Lower leg skin (tissue), 4 donors: Measurements from ENCODE around the gene HMGCS1. TPM values are rescaled to one million over a fixed set of nuclear protein-coding genes. Genes with fewer than 3 reads are reported as not detected.
A peak's percentile ranks its signal among the peaks of the same experiment; 100 is the strongest.
"Not testable (repeated sequence)": the region's sequence is repeated elsewhere in the genome, so short reads cannot be mapped to it uniquely, and the experiment has no call there.

Source experiments
- DNase-seq, 2 donors: peaks; one replicate each; pipeline ENCODE4 v3.0.0-alpha.2; 2019; ENCODE audit warnings: low spot score in 2 of 2
- H3K4me3 ChIP-seq: fragments of 200-600 bp; sonication (generic); 2 replicates; pipeline ENCODE4 v1.5.1; 2017; ENCODE audit warnings: mild to moderate bottlenecking, low read depth; ENCODE audit not compliant: poor library complexity, severe bottlenecking
- POLR2A ChIP-seq, 2 donors: fragments of 450-650 bp; IDR thresholded peaks; one replicate each; pipeline ENCODE4 v1.6.1; 2016 to 2017; ENCODE audit warnings: antibody characterized with exemption in 2 of 2, mild to moderate bottlenecking in 1 of 2, moderate library complexity in 1 of 2
- WGBS, 2 donors: methylation state at CpG; one replicate each; pipeline ENCODE4 v1.1.5; 2018; 5-methylcytosine and 5-hydroxymethylcytosine counted together
- intact Hi-C: fragments of 100-400 bp; cut with DNase I; formaldehyde crosslinking; loops from one replicate; pipeline ENCODE4 v1.15.0; 2023; ENCODE audit warnings: low total_unique reads
- total RNA-seq, 4 donors: library from RNA; depleted of rRNA; stranded (reverse); fragments of >200 nt; gene quantifications; one replicate each; pipeline ENCODE4 v1.1.0, GENCODE V29; 2016
- TF ChIP-seq, protein P1 (sequence below), 3 donors: fragments of 450-650 bp; IDR thresholded peaks; one replicate each; pipeline ENCODE4 v1.5.1; 2016; ENCODE audit warnings: antibody characterized with exemption in 3 of 3, mild to moderate bottlenecking in 3 of 3, moderate library complexity in 2 of 3

HMGCS1 gene
- total RNA-seq, 4 donors from 2014 or later: 70.4 to 106 (median 97.4) TPM

DNA sequence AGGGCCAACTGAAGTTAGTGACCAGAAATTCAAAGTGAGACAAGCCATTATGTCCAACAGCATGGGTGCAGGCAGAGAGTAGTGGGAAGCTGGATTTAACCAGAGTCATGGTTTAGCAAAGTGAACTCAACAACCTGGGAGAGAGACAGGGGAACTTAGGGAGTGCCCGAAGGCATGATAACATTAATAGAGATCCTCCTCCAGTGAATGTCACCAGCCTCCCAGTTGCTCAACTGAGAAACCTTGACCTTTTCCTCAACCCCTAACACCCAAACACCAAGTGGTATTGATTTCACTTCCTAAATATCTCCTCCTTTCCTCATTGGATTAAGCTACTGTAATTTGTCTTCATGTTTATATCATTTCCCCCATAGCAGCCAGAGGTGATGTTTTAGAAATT, 42.6 kb downstream of the HMGCS1 start:
- DNase-seq: no peak
- TF ChIP-seq, protein P1, sequence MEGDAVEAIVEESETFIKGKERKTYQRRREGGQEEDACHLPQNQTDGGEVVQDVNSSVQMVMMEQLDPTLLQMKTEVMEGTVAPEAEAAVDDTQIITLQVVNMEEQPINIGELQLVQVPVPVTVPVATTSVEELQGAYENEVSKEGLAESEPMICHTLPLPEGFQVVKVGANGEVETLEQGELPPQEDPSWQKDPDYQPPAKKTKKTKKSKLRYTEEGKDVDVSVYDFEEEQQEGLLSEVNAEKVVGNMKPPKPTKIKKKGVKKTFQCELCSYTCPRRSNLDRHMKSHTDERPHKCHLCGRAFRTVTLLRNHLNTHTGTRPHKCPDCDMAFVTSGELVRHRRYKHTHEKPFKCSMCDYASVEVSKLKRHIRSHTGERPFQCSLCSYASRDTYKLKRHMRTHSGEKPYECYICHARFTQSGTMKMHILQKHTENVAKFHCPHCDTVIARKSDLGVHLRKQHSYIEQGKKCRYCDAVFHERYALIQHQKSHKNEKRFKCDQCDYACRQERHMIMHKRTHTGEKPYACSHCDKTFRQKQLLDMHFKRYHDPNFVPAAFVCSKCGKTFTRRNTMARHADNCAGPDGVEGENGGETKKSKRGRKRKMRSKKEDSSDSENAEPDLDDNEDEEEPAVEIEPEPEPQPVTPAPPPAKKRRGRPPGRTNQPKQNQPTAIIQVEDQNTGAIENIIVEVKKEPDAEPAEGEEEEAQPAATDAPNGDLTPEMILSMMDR (IDR thresholded peaks at IDR 0.05): no peak
- no peak for TF ChIP-seq POLR2A (IDR thresholded peaks at IDR 0.05)
- intact Hi-C loops: no loop called here
- 47 to 82% methylated on average over 1 of the region's 1 CpG for WGBS, 2 donors
- no peak overlapping the region for H3K4me3 ChIP-seq

DNA sequence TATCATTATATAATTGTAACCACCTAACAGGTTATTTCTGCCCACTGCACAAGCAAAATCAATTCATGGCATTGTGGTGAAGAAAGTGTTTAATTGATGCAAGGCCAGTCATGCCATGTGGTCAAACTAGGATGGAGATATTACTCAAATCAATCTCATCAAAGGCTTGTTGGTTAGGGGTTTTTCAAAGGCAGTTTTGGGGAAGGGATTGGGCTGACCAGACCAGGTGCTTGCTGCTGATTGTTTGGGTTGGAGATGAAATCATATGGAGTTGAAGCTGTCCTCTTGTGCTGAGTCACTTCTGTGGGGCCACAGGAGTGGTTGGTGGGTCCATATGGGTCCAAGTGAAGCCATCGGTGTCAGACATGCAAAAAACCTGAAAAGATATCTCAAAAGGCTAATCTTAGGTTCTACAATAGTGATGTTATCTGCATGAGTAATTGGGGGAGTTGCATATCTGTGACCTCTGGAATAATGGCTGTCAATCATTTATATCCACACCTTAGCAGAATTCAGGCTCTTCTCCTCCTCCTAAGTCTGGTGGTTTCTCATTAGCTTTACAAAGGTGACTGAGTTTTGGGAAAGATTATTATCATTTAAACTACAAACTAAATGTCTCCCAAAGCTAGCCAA, 44.9 kb downstream of the HMGCS1 start:
- intact Hi-C loops: no loop called here
- WGBS, 2 donors: 75 to 95% methylated on average over 1 of the region's 1 CpG
- DNase-seq: no peak
- H3K4me3 ChIP-seq: no peak overlapping the region
- TF ChIP-seq, protein P1 (IDR thresholded peaks at IDR 0.05): no peak
- no peak for TF ChIP-seq POLR2A (IDR thresholded peaks at IDR 0.05)

DNA sequence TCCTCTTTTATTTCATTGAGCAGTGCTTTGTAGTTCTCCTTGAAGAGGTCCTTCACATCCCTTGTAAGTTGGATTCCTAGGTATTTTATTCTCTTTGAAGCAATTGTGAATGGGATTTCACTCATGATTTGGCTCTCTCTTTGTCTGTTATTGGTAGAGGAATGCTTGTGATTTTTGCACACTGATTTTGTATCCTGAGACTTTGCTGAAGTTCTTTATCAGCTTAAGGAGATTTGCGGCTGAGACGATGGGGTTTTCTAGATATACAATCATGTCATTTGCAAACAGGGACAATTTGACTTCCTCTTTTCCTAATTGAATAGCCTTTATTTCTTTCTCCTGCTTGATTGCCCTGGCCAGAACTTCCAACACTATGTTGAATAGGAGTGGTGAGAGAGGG, 50.9 kb downstream of the HMGCS1 start:
- H3K4me3 ChIP-seq, intact Hi-C loops, DNase-seq: not testable (repeated sequence)
- WGBS, 2 donors: 93 to 94% methylated on average over 2 of the region's 2 CpGs

DNA sequence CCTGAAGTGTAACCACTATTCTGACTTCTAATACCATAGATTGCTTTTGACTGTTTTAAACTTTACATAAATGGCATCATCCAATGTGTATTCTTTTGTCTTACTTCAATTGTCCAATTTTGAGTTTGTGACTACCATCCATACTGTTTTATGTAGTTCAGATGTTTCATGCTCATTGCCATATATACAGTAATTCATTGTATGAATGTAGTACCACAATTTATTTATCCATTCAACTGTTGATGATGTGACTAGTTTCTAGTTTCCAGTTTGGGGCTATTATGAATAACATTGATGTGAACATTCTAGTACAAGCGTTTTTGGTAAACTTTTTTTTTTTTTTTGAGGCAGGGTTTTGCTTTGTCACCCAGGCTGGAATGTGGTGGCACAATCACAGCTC, 55.1 kb downstream of the HMGCS1 start:
- TF ChIP-seq POLR2A (IDR thresholded peaks at IDR 0.05): no peak
- TF ChIP-seq, protein P1 (IDR thresholded peaks at IDR 0.05): no peak
- WGBS, 2 donors: 75 to 80% methylated on average over 1 of the region's 1 CpG
- no peak overlapping the region for H3K4me3 ChIP-seq
- DNase-seq: no peak
- intact Hi-C loops: no loop called here

DNA sequence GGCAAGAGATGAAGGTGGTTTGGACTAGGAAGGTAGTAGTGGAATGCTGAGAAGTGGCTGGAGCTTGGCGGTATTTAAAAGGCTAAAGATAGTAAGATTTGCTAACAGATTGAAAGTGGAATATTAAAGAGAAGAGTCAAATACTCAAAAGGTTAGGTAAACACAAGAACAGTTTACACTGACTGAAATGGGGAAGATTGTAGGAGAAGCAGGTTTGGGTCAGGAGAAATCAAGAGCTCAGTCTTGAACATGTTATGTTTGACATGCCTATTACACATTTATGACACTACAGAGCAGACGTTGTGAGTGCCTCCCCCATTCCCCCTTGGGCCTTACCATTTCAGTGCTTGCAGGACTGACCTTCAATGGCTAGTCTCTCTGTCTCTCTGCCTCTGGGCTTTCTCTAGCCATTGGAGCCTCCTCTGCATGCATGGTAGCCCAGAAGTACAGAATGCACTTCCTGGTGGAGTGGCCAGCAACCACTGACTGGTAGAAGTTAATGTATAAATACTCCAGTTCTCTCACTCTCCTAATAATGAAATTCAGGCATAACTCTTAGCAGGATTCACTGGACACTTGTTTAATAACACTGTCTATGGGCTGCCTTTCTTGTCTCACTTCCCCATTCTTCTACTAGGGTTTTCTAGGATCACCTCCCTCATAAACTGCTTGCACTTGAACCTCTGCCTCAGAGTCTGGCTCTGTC, 56.8 kb downstream of the HMGCS1 start:
- H3K4me3 ChIP-seq: no peak overlapping the region
- DNase-seq: peak in 1 of 2 donors; percentile 62
- intact Hi-C loops: no loop called here
- WGBS, 2 donors: 52 to 68% methylated on average over 2 of the region's 2 CpGs
- no peak for TF ChIP-seq POLR2A (IDR thresholded peaks at IDR 0.05)

DNA sequence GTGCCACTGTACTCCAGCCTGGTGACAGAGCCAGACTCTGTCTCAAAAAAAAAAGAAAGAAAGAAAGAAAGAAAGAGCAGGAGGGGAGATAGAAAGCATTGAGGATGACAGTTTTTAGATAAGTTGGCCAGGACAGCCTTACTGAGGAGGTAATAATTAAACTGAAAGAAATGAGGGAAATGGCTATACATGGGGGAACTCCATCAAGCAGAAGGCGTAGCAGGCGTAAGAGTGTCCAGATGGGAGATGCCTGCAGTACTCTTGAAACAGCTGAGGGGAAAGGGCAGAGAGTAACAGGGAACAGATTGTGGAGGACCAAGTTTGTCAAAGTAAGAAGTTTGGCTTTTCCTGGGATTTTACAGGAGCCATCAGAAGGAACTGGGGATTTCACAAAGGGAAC, 57.5 kb downstream of the HMGCS1 start:
- no peak for DNase-seq
- WGBS, 2 donors: 69 to 85% methylated on average over 2 of the region's 2 CpGs
- intact Hi-C loops: no loop called here
- no peak for TF ChIP-seq POLR2A (IDR thresholded peaks at IDR 0.05)
- TF ChIP-seq, protein P1 (IDR thresholded peaks at IDR 0.05): no peak
- no peak overlapping the region for H3K4me3 ChIP-seq
